Cardiac fibroblast (primary cell): ENCODE measurements around the gene NTRK3.
"Not testable (repeated sequence)": the region's sequence is repeated elsewhere in the genome, so short reads cannot be mapped to it uniquely, and the experiment has no call there.

Source experiments
- DNase-seq, 2 donors: peaks; one replicate each; pipeline versions ENCODE4 v3.0.0 to v3.0.0-alpha.2; 2010; ENCODE audit warnings: low read depth in 2 of 2
- H3K4me3 ChIP-seq, 2 donors: replicated peaks in 1 of 2; 1 replicate in 1 of 2; 2 replicates in 1 of 2; pipeline ENCODE4 v1.5.1; 2011; ENCODE audit warnings: low read depth in 2 of 2, low read length in 2 of 2, mild to moderate bottlenecking in 2 of 2, moderate library complexity in 1 of 2
- CTCF ChIP-seq: IDR thresholded peaks from one replicate; pipeline ENCODE4 v1.5.1; 2011; ENCODE audit warnings: low read depth, mild to moderate bottlenecking, low read length, inconsistent platforms

The NTRK3 gene

GRCh38 chr15:88038261-88038660 lies 218.3 kb downstream of the NTRK3 start:
- TF ChIP-seq CTCF, result no peak
- H3K4me3 ChIP-seq, result no peak overlapping the region
- DNase-seq, result no peak

- no peak overlapping the region for H3K4me3 ChIP-seq
- TF ChIP-seq CTCF, result no peak
- DNase-seq, result no peak
Measured at GRCh38 chr15:88036154-88036839, 220.2 kb downstream of the NTRK3 start.

GRCh38 chr15:88035381-88035780 lies 221.2 kb downstream of the NTRK3 start:
- DNase-seq, result no peak
- TF ChIP-seq CTCF, result no peak

GRCh38 chr15:88033421-88033820 lies 223.1 kb downstream of the NTRK3 start:
- H3K4me3 ChIP-seq, DNase-seq: not testable (repeated sequence)

More at GRCh38 chr15:88035381-88035780, 221.2 kb downstream of the NTRK3 start:
- no peak overlapping the region for H3K4me3 ChIP-seq

- H3K4me3 ChIP-seq, result no peak overlapping the region
- DNase-seq, result no peak
- TF ChIP-seq CTCF, result no peak
Measured at GRCh38 chr15:88032787-88033186, 223.8 kb downstream of the NTRK3 start.

- DNase-seq, result no peak
- TF ChIP-seq CTCF, result no peak
- no peak overlapping the region for H3K4me3 ChIP-seq
Measured at GRCh38 chr15:88031461-88031860, 225.1 kb downstream of the NTRK3 start.

GRCh38 chr15:88029696-88030095 lies 226.8 kb downstream of the NTRK3 start:
- no peak for TF ChIP-seq CTCF
- DNase-seq, result no peak
- no peak overlapping the region for H3K4me3 ChIP-seq
